ENCODE results near the gene FNIP2. TPM values are rescaled to one million over a fixed set of nuclear protein-coding genes. Genes with fewer than 3 reads are reported as not detected.

FNIP2 gene
- polyA plus RNA-seq, 1 donor from 2014 or later: 51.7 TPM

DNA sequence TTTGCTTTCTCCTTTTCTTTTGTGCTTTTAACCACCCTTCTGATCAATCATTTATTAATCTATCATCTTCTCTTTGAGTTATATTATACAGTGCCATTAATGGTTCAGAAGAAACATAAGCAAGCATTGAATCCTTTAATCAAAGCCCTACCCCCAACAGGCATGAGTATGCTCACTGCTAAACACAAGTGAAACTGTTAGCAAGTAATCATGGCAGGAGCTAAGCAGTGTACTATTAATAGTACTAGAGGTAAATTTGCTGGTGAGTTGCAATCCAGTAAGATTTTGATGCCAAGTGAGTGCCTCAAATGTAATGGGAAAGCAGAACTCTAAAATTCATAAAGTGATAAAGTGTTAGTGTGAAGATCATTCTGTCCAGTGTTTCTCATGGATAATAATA is 57.2 kb downstream of the FNIP2 start:
- TF ChIP-seq TAF1 (IDR thresholded peaks at IDR 0.05; ENCODE audit: low read depth) (no peak), RAD21 (conservative IDR thresholded peaks at IDR 0.05) (no peak), MXI1 (conservative IDR thresholded peaks at IDR 0.05; ENCODE audit: poor library complexity, severe bottlenecking) (no peak), EP300 (conservative IDR thresholded peaks at IDR 0.05; ENCODE audit: poor library complexity, severe bottlenecking) (no peak), EZH2 (IDR thresholded peaks at IDR 0.05; ENCODE audit: borderline replicate concordance, insufficient read depth, low read length, poor library complexity, severe bottlenecking) (no peak), SMC3 (conservative IDR thresholded peaks at IDR 0.05; ENCODE audit: poor library complexity) (no peak), POLR2AphosphoS5 (IDR thresholded peaks at IDR 0.05) (no peak)
- TF ChIP-seq, protein P1, sequence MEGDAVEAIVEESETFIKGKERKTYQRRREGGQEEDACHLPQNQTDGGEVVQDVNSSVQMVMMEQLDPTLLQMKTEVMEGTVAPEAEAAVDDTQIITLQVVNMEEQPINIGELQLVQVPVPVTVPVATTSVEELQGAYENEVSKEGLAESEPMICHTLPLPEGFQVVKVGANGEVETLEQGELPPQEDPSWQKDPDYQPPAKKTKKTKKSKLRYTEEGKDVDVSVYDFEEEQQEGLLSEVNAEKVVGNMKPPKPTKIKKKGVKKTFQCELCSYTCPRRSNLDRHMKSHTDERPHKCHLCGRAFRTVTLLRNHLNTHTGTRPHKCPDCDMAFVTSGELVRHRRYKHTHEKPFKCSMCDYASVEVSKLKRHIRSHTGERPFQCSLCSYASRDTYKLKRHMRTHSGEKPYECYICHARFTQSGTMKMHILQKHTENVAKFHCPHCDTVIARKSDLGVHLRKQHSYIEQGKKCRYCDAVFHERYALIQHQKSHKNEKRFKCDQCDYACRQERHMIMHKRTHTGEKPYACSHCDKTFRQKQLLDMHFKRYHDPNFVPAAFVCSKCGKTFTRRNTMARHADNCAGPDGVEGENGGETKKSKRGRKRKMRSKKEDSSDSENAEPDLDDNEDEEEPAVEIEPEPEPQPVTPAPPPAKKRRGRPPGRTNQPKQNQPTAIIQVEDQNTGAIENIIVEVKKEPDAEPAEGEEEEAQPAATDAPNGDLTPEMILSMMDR (IDR thresholded peaks at IDR 0.05; ENCODE audit: poor library complexity, severe bottlenecking): no peak
- TF ChIP-seq, protein P2, sequence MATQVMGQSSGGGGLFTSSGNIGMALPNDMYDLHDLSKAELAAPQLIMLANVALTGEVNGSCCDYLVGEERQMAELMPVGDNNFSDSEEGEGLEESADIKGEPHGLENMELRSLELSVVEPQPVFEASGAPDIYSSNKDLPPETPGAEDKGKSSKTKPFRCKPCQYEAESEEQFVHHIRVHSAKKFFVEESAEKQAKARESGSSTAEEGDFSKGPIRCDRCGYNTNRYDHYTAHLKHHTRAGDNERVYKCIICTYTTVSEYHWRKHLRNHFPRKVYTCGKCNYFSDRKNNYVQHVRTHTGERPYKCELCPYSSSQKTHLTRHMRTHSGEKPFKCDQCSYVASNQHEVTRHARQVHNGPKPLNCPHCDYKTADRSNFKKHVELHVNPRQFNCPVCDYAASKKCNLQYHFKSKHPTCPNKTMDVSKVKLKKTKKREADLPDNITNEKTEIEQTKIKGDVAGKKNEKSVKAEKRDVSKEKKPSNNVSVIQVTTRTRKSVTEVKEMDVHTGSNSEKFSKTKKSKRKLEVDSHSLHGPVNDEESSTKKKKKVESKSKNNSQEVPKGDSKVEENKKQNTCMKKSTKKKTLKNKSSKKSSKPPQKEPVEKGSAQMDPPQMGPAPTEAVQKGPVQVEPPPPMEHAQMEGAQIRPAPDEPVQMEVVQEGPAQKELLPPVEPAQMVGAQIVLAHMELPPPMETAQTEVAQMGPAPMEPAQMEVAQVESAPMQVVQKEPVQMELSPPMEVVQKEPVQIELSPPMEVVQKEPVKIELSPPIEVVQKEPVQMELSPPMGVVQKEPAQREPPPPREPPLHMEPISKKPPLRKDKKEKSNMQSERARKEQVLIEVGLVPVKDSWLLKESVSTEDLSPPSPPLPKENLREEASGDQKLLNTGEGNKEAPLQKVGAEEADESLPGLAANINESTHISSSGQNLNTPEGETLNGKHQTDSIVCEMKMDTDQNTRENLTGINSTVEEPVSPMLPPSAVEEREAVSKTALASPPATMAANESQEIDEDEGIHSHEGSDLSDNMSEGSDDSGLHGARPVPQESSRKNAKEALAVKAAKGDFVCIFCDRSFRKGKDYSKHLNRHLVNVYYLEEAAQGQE (IDR thresholded peaks at IDR 0.05; ENCODE audit: borderline replicate concordance): no peak
- Histone ChIP-seq H3K4me2 (ENCODE audit: low read length) (no peak overlapping the region), H3K79me2 (replicated peaks; ENCODE audit: insufficient read depth, low read length) (peaks cover 19% of the 10 kb centered on the region), H2AFZ (ENCODE audit: low read depth, low read length) (no peak overlapping the region), H3K9me3 (ENCODE audit: low read length) (no peaks in the 10 kb centered on the region), H3K9ac (ENCODE audit: low read length) (no peak overlapping the region), H3K36me3 (ENCODE audit: insufficient read depth, low read length) (no peaks in the 10 kb centered on the region), H3K4me3 (ENCODE audit: low read length) (no peak overlapping the region), H3F3A (ENCODE audit: insufficient read depth, low read length, poor library complexity, severe bottlenecking) (no peaks in the 10 kb centered on the region), H4K20me1 (ENCODE audit: insufficient read depth) (no peaks in the 10 kb centered on the region), H3K27ac (ENCODE audit: low read length) (no peak overlapping the region), H3K27me3 (ENCODE audit: insufficient read depth, low read depth, low read length) (no peaks in the 10 kb centered on the region), H3K9me2 (ENCODE audit: insufficient read depth, low read length) (no peaks in the 10 kb centered on the region)

DNA sequence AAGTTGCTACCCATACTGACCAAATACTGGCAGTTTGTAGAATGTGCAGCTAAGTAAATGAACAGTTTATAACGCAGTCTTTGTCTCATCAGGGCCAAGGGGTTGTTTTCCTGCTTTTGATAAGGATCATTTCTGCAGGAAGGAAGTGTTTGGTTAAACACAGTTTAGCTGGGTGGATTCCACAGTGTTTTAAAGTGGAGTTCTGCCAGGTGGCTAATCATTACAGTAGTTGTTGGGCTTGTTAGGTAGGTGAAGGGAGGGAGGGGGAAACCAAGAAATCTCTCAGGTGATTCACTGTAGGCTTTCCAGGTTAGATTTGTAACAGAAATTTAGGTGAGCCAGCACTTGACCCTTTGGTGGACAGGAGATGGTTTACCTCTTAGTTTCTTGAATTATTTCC is 58.1 kb downstream of the FNIP2 start:
- Histone ChIP-seq H2AFZ (ENCODE audit: low read depth, low read length) (no peak overlapping the region), H3K4me2 (ENCODE audit: low read length) (no peak overlapping the region), H3K27me3 (ENCODE audit: insufficient read depth, low read depth, low read length) (no peaks in the 10 kb centered on the region), H3K9ac (ENCODE audit: low read length) (no peak overlapping the region), H3K9me3 (ENCODE audit: low read length) (no peaks in the 10 kb centered on the region), H4K20me1 (ENCODE audit: insufficient read depth) (no peaks in the 10 kb centered on the region), H3K79me2 (replicated peaks; ENCODE audit: insufficient read depth, low read length) (peaks cover 13% of the 10 kb centered on the region), H3F3A (ENCODE audit: insufficient read depth, low read length, poor library complexity, severe bottlenecking) (no peaks in the 10 kb centered on the region), H3K27ac (ENCODE audit: low read length) (no peak overlapping the region), H3K9me2 (ENCODE audit: insufficient read depth, low read length) (no peaks in the 10 kb centered on the region), H3K36me3 (ENCODE audit: insufficient read depth, low read length) (peaks cover 3% of the 10 kb centered on the region), H3K4me3 (ENCODE audit: low read length) (no peak overlapping the region)
- TF ChIP-seq EP300 (conservative IDR thresholded peaks at IDR 0.05; ENCODE audit: poor library complexity, severe bottlenecking): no peak
- no peak for TF ChIP-seq TAF1 (IDR thresholded peaks at IDR 0.05; ENCODE audit: low read depth)
- no peak for TF ChIP-seq MXI1 (conservative IDR thresholded peaks at IDR 0.05; ENCODE audit: poor library complexity, severe bottlenecking)
- TF ChIP-seq POLR2AphosphoS5 (IDR thresholded peaks at IDR 0.05): no peak
- TF ChIP-seq EZH2 (IDR thresholded peaks at IDR 0.05; ENCODE audit: borderline replicate concordance, insufficient read depth, low read length, poor library complexity, severe bottlenecking): no peak
- TF ChIP-seq SMC3 (conservative IDR thresholded peaks at IDR 0.05; ENCODE audit: poor library complexity): no peak
- no peak for TF ChIP-seq RAD21 (conservative IDR thresholded peaks at IDR 0.05)
- TF ChIP-seq, protein P1 (IDR thresholded peaks at IDR 0.05; ENCODE audit: poor library complexity, severe bottlenecking): no peak
- TF ChIP-seq, protein P2 (IDR thresholded peaks at IDR 0.05; ENCODE audit: borderline replicate concordance): no peak

Data from neural cell (in vitro differentiated cells).